Esophagus squamous epithelium (tissue), 4 donors: ENCODE measurements around the gene SPR.

Experiments used
- CTCF ChIP-seq, 6 experiments: fragments of 450-650 bp in 4 of 6; fragments of 200-600 bp in 2 of 6; sonication (generic) in 2 of 6; IDR thresholded peaks; one replicate each; pipeline ENCODE4 v1.5.1; 2016 to 2019; ENCODE audit warnings: antibody characterized with exemption in 6 of 6, mild to moderate bottlenecking in 4 of 6, moderate library complexity in 4 of 6
- POLR2A ChIP-seq, 4 donors: fragments of 450-650 bp; IDR thresholded peaks; one replicate each; pipeline ENCODE4 v1.6.1; 2017; ENCODE audit warnings: antibody characterized with exemption in 4 of 4, mild to moderate bottlenecking in 4 of 4, moderate library complexity in 3 of 4

DNA sequence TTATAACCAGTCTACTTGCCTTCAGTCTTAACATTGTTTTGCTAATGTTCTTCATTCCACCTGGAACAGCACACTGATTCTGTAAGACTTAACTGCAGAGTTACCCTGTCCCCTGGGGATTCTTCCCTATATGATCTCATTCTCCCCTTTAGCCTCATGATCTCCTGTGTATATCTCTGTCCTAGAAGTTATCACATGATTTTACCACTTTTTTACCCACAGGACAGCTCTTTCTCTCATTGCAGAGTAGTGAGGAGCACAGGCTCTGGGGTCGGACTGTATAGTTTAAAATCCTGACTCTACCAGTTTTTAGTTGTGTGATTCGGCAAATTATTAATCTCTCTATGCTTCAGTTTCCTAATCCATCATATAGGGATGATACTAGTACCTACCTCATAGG lies 47.1 kb upstream of the SPR start:
- no peak for TF ChIP-seq POLR2A (IDR thresholded peaks at IDR 0.05)
- TF ChIP-seq CTCF (IDR thresholded peaks at IDR 0.05), result no peak
